OCI-LY1 (cell line): Measurements from ENCODE around the gene ERCC1.

Experiments used
- CTCF ChIP-seq: fragments of 200-600 bp; sonication (generic), shearing (Covaris generic); IDR thresholded peaks from 2 replicates; pipeline ENCODE4 v1.5.1; 2017; ENCODE audit warnings: mild to moderate bottlenecking, antibody characterized with exemption, low read length, moderate library complexity, mixed read lengths
- EZH2 ChIP-seq: fragments of 200-600 bp; sonication (generic), shearing (Covaris generic); IDR thresholded peaks from 2 replicates; pipeline ENCODE4 v1.8.0; 2017; ENCODE audit warnings: borderline replicate concordance, mixed run types, mild to moderate bottlenecking, antibody characterized with exemption, low read length, moderate library complexity, mixed read lengths

GRCh38 chr19:45417151-45417550 is 6.6 kb downstream of the ERCC1 start:
- TF ChIP-seq CTCF (no peak), EZH2 (no peak)
